Measurements from ENCODE around the gene KCNE2.

Gene KCNE2

GRCh38 chr21:34342476-34342875 lies 21.3 kb upstream of the KCNE2 start:
- H2AFZ ChIP-seq (ENCODE audit: low read length): no peak overlapping the region
- no peak for TF ChIP-seq EZH2 (optimal IDR thresholded peaks at IDR 0.05; ENCODE audit: low read depth, low read length)
- no peak for TF ChIP-seq EZH2phosphoT487 (IDR thresholded peaks at IDR 0.05; ENCODE audit: low read length)
- TF ChIP-seq, protein P1, sequence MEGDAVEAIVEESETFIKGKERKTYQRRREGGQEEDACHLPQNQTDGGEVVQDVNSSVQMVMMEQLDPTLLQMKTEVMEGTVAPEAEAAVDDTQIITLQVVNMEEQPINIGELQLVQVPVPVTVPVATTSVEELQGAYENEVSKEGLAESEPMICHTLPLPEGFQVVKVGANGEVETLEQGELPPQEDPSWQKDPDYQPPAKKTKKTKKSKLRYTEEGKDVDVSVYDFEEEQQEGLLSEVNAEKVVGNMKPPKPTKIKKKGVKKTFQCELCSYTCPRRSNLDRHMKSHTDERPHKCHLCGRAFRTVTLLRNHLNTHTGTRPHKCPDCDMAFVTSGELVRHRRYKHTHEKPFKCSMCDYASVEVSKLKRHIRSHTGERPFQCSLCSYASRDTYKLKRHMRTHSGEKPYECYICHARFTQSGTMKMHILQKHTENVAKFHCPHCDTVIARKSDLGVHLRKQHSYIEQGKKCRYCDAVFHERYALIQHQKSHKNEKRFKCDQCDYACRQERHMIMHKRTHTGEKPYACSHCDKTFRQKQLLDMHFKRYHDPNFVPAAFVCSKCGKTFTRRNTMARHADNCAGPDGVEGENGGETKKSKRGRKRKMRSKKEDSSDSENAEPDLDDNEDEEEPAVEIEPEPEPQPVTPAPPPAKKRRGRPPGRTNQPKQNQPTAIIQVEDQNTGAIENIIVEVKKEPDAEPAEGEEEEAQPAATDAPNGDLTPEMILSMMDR (IDR thresholded peaks at IDR 0.05; ENCODE audit: low read length): no peak
- no peak for DNase-seq
- no peak overlapping the region for H3K4me3 ChIP-seq (ENCODE audit: low read length)
- H3K27ac ChIP-seq (ENCODE audit: low read length): no peak overlapping the region
- H3F3A ChIP-seq (ENCODE audit: insufficient read depth, low read length): no peaks in the 10 kb centered on the region
- H4K20me1 ChIP-seq (ENCODE audit: insufficient read depth, low read length): no peaks in the 10 kb centered on the region
- H3K27me3 ChIP-seq (replicated peaks; ENCODE audit: insufficient read depth, low read length): no peaks in the 10 kb centered on the region
- no peaks in the 10 kb centered on the region for H3K36me3 ChIP-seq (replicated peaks; ENCODE audit: insufficient read depth, low read length)
- H3K4me2 ChIP-seq (ENCODE audit: low read depth, low read length): no peak overlapping the region
- H3K9ac ChIP-seq (ENCODE audit: low read length): no peak overlapping the region
- no peaks in the 10 kb centered on the region for H3K9me3 ChIP-seq (replicated peaks; ENCODE audit: insufficient read depth, low read length)
- H3K79me2 ChIP-seq (ENCODE audit: low read length): no peaks in the 10 kb centered on the region
- no peaks in the 10 kb centered on the region for H3K4me1 ChIP-seq (ENCODE audit: low read length)
- no peaks in the 10 kb centered on the region for H3K9me2 ChIP-seq (replicated peaks; ENCODE audit: insufficient read depth, low read length)

DNA sequence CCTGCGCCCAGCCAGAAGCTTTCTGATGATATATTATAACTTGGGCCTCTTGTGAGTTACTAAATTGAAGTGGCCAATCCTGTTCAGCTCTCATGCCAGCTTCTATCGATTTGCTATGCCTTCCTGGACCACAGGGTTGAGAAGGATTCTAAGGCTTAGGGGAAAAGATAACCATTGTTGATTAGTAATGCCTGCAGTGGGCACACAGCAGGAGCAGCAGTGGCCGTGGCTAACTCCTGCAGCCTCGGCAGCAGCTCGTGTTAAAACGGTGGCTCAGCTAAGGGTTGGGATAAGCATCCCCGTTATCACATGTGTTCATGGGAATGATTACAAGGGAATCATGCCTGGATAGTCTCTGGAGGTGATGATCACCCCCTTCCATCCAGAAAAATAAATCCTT lies 20.5 kb upstream of the KCNE2 start:
- Histone ChIP-seq H3K36me3 (replicated peaks; ENCODE audit: insufficient read depth, low read length) (no peaks in the 10 kb centered on the region), H3K79me2 (ENCODE audit: low read length) (no peaks in the 10 kb centered on the region), H4K20me1 (ENCODE audit: insufficient read depth, low read length) (no peaks in the 10 kb centered on the region), H3K4me2 (ENCODE audit: low read depth, low read length) (no peak overlapping the region), H3K9me3 (replicated peaks; ENCODE audit: insufficient read depth, low read length) (no peaks in the 10 kb centered on the region), H3K4me1 (ENCODE audit: low read length) (no peaks in the 10 kb centered on the region), H3F3A (ENCODE audit: insufficient read depth, low read length) (no peaks in the 10 kb centered on the region), H3K9me2 (replicated peaks; ENCODE audit: insufficient read depth, low read length) (no peaks in the 10 kb centered on the region), H2AFZ (ENCODE audit: low read length) (no peak overlapping the region), H3K4me3 (ENCODE audit: low read length) (no peak overlapping the region), H3K27ac (ENCODE audit: low read length) (no peak overlapping the region), H3K9ac (ENCODE audit: low read length) (no peak overlapping the region), H3K27me3 (replicated peaks; ENCODE audit: insufficient read depth, low read length) (no peaks in the 10 kb centered on the region)
- DNase-seq: no peak
- TF ChIP-seq EZH2 (optimal IDR thresholded peaks at IDR 0.05; ENCODE audit: low read depth, low read length) (no peak), EZH2phosphoT487 (IDR thresholded peaks at IDR 0.05; ENCODE audit: low read length) (no peak)
- TF ChIP-seq, protein P1 (IDR thresholded peaks at IDR 0.05; ENCODE audit: low read length): no peak

GRCh38 chr21:34343838-34344381 lies 19.9 kb upstream of the KCNE2 start:
- no peak overlapping the region for H3K4me2 ChIP-seq (ENCODE audit: low read depth, low read length)
- H3F3A ChIP-seq (ENCODE audit: insufficient read depth, low read length): no peaks in the 10 kb centered on the region
- H2AFZ ChIP-seq (ENCODE audit: low read length): no peak overlapping the region
- no peaks in the 10 kb centered on the region for H3K9me3 ChIP-seq (replicated peaks; ENCODE audit: insufficient read depth, low read length)
- no peak overlapping the region for H3K9ac ChIP-seq (ENCODE audit: low read length)
- DNase-seq: no peak
- H3K36me3 ChIP-seq (replicated peaks; ENCODE audit: insufficient read depth, low read length): no peaks in the 10 kb centered on the region
- no peak for TF ChIP-seq EZH2 (optimal IDR thresholded peaks at IDR 0.05; ENCODE audit: low read depth, low read length)
- no peak for TF ChIP-seq EZH2phosphoT487 (IDR thresholded peaks at IDR 0.05; ENCODE audit: low read length)
- TF ChIP-seq, protein P1 (IDR thresholded peaks at IDR 0.05; ENCODE audit: low read length): no peak
- H3K27me3 ChIP-seq (replicated peaks; ENCODE audit: insufficient read depth, low read length): no peaks in the 10 kb centered on the region
- no peak overlapping the region for H3K27ac ChIP-seq (ENCODE audit: low read length)
- no peaks in the 10 kb centered on the region for H3K79me2 ChIP-seq (ENCODE audit: low read length)
- no peaks in the 10 kb centered on the region for H3K4me1 ChIP-seq (ENCODE audit: low read length)
- H3K4me3 ChIP-seq (ENCODE audit: low read length): no peak overlapping the region
- H4K20me1 ChIP-seq (ENCODE audit: insufficient read depth, low read length): no peaks in the 10 kb centered on the region
- no peaks in the 10 kb centered on the region for H3K9me2 ChIP-seq (replicated peaks; ENCODE audit: insufficient read depth, low read length)

Data from MM.1S (cell line).